IPS DF 19.7 (cell line): ENCODE results near the gene CDK14.
"Not testable (repeated sequence)": the region's sequence is repeated elsewhere in the genome, so short reads cannot be mapped to it uniquely, and the experiment has no call there.

Experiments used
- DNase-seq: peaks from one replicate; pipeline ENCODE4 v3.0.0-alpha.2; 2013; ENCODE audit warnings: low read depth, low spot score

Gene CDK14

GRCh38 chr7:90629297-90629918, 33.3 kb downstream of the CDK14 start:
- DNase-seq: peak; percentile 56

GRCh38 chr7:90631502-90631901, 35.4 kb downstream of the CDK14 start:
- DNase-seq: no peak

- DNase-seq: not testable (repeated sequence)
Observed at GRCh38 chr7:90639683-90640082, 43.6 kb downstream of the CDK14 start.

- DNase-seq: no peak
Observed at GRCh38 chr7:90642978-90643377, 46.9 kb downstream of the CDK14 start.

- no peak for DNase-seq
Observed at GRCh38 chr7:90645784-90646183, 49.7 kb downstream of the CDK14 start.

GRCh38 chr7:90648107-90648506, 52.0 kb downstream of the CDK14 start:
- DNase-seq: no peak

GRCh38 chr7:90648834-90649233, 52.7 kb downstream of the CDK14 start:
- DNase-seq: no peak

- no peak for DNase-seq
Observed at GRCh38 chr7:90654718-90655427, 58.8 kb downstream of the CDK14 start.

GRCh38 chr7:90655566-90655965, 59.4 kb downstream of the CDK14 start:
- DNase-seq: no peak

- no peak for DNase-seq
Observed at GRCh38 chr7:90657481-90657880, 61.4 kb downstream of the CDK14 start.

GRCh38 chr7:90660100-90660499, 64.0 kb downstream of the CDK14 start:
- no peak for DNase-seq

- DNase-seq: no peak
Observed at GRCh38 chr7:90660819-90661218, 64.7 kb downstream of the CDK14 start.

- DNase-seq: no peak
Observed at GRCh38 chr7:90661290-90662151, 65.4 kb downstream of the CDK14 start.

GRCh38 chr7:90663176-90663575, 67.1 kb downstream of the CDK14 start:
- DNase-seq: no peak

- DNase-seq: no peak
Observed at GRCh38 chr7:90666186-90666585, 70.1 kb downstream of the CDK14 start.

- DNase-seq: no peak
Observed at GRCh38 chr7:90668992-90669391, 72.9 kb downstream of the CDK14 start.

GRCh38 chr7:90669492-90669891, 73.4 kb downstream of the CDK14 start:
- DNase-seq: no peak

- no peak for DNase-seq
Observed at GRCh38 chr7:90671571-90671970, 75.5 kb downstream of the CDK14 start.

GRCh38 chr7:90672210-90672609, 76.1 kb downstream of the CDK14 start:
- DNase-seq: no peak

GRCh38 chr7:90674625-90675024, 78.5 kb downstream of the CDK14 start:
- no peak for DNase-seq

GRCh38 chr7:90675982-90676381, 79.9 kb downstream of the CDK14 start:
- no peak for DNase-seq
